Eye (tissue), 1 donor: ENCODE measurements around the gene PPAN.

Source experiments
- DNase-seq: peaks from one replicate; pipeline ENCODE4 v3.0.0-alpha.2; 2015

The PPAN gene

DNA sequence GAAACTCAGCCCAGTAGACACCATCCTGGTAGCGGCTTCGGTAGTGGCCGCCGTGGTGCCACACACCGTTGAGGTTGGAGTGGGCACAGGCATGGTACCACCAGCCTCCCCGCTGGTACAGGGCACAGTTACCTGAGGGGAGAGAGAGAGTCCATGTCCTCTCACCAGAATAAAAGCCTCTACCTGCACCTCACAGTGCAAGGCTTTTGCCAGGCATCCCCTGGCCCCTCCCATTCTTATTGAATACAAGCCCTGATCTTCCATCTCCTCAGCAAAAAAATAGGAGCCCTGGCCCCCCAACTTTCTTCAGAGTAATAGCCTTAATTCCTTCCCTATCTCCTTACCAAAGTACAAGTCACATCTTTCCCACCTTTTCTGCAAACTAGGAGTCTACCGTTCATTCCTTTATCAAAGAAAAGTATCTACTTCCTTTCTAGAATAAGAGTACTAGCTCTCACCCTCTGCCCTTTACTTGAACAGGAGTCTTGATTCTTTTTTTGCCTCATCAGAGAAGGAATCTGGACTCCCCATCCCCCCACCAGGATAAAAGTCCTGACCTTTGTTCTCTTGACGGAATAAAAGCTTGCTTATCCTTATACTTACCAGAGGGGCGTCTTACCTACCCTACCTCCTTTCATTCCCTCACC is 13.4 kb upstream of the PPAN start:
- no peak for DNase-seq

DNA sequence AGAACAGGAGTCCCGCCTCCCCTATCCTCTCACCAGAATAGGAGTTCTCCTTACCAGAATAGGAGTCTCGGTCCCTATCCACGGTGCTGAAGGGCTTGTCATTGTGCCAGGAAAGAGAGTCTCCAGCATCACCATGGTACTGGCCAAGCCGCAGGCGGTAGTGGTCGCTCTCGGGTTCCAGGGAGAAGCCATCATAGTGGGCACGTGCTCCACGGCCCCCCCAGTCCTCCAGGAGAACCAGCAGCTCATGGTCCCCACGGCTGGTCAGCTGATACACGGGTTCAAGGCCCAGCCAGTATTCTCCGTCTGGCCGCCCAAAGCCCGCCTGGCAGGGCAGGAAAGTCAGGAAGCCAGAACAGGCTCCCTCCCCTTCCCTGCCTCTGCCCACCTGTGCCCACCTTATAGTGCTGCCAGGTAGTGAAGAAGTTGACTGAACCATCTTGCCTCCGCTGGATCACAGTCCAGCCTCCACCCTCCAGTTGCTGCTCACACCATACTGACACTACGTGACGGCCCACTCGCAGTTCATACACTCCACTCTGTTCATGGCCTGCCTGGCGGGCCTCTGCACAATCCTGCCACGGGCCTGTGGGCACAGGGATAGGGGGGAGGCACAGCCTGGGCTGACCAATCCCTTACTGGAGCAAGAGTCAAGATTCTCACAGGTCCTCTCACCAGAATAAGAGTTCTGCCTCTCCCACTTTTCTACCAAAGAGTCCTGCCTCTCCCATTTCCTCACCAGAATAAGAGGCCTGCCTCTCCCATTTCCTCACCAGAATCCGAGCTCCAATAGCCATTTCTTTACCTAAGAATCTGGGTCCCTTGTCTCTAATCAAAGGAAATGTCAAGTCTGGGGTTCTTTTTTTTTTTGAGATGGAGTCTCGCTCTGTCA is 12.6 kb upstream of the PPAN start:
- no peak for DNase-seq

- DNase-seq = no peak
These were observed 10.6 kb upstream of the PPAN start for GRCh38 chr19:10095622-10095947.

- peak; percentile 96 for DNase-seq
These were observed 10.1 kb upstream of the PPAN start for GRCh38 chr19:10095948-10096614.

DNA sequence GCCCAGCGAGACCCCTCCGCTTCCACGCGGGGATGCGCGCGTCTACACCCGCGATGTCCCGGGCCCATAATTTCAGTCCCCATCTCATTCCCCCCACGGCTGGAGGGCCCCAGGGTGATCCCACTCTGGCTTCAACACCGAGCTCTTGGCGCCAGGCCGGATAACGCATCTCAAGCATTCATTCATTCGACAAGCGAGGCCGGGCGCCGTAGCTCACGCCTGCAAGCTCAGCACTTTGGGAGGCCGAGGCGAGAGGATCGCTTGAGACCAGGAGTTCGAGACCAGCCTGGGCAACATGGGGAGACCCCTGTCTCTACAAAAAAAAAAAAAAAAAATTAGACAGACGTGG is 9.6 kb upstream of the PPAN start:
- no peak for DNase-seq

DNA sequence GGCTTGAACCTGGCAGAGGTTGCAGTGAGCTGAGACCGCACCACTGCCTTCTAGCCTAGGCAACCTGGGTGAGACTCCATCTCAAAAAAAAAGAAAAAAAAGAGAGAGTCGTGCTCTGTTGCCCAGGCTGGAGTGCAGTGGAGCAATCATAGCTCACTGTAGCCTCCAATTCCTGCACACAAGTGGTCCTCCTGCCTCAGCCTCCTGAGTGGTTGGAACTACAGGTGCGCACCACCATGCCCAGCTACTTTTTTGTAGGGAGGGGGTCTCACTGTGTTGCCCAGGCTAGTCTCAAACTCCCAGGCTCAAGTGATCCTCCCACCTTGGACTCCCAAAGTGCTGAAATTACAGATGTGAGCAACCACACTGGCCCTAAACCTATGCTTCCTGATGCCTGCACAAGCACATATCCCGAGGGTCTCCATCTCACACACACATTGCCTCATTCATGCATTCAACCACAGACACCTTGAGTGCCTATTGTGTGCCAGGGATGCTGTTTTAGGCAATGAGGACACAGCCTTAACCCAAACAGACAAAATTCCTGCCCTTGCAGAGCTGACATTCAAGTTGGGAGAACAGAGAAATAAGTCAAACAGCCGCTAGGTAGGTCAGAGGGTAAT is 5.9 kb upstream of the PPAN start:
- no peak for DNase-seq

- no peak for DNase-seq
These were observed 3.4 kb upstream of the PPAN start for GRCh38 chr19:10102787-10103236.

DNA sequence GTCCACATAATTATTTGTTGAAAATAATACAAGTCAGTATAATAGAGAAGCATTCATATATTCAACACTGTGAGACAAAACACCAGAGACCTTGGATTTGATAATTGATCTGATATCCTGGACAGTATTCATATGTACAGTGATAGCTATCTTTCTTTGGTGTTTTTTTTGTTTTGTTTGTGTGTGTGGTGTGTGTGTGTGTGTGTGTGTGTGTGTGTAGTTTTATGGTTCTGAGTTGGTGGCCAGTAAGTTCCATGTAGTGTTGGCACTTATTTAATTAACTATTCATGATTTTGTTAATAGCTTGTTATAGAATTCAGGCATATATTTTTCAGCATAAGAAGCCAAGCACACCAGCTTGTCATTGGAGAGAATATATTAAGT is 2.0 kb upstream of the PPAN start:
- no peak for DNase-seq

DNA sequence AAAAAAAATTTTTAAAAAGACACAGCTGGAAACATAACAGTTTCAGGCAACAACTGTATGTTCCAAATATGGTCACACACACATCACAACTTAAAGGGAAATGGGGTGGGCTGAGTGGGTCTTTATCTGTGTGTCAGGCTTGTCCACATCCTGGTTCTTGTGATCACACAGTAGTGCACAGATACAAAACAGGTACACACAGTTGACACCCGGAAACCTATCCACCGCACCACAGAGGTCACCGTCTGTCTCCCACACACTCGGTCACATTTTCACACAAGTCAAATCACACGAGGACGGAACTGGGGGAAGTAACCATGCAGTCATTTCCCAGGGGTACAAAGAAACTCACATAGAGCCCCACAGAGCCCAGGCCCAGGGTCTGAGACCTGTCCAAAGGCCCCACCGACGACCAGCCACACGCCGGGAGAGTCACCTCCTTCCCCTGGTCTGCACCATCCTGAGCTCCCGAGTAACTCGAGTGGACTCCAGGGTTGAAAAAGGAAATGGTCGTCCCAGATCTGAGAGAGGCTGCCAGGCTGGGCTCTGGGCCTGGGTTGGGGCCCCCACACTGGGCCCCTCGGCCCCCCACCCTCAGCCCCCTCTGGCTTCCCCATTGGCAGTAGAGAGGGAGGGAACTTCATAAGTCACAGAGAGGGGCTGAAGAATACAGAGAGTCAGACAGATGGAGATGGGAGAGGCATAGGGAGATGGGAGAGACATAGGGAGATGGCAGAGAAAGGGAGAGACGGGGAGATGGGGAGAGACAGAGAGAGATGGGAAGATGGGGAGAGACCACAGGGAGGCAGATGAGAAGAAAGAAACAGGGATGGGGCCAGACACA is 1.3 kb upstream of the PPAN start:
- no peak for DNase-seq

- no peak for DNase-seq
These were observed 558 bp upstream of the PPAN start for GRCh38 chr19:10105509-10106099.

- no peak for DNase-seq
These were observed 1.1 kb downstream of the PPAN start for GRCh38 chr19:10107254-10107653.

- no peak for DNase-seq
These were observed 1.7 kb downstream of the PPAN start for GRCh38 chr19:10107817-10108367.

DNA sequence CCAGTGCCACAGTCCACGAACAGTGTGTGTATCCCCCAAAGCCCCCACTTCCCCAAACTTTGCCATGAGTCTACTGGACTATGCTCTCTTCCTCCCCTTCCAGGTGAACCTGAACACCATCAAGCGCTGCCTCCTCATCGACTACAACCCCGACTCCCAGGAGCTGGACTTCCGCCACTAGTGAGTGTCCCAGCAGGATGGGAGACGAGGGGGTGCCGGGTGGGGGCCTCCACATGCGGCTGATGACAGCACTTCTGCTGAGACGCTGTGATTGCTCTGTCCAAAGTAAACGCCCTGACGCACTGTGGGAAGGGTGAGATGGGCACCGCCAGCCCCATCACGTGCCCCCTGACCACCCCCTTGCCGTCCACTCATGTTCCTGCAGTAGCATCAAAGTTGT is 3.4 kb downstream of the PPAN start:
- DNase-seq = no peak

DNA sequence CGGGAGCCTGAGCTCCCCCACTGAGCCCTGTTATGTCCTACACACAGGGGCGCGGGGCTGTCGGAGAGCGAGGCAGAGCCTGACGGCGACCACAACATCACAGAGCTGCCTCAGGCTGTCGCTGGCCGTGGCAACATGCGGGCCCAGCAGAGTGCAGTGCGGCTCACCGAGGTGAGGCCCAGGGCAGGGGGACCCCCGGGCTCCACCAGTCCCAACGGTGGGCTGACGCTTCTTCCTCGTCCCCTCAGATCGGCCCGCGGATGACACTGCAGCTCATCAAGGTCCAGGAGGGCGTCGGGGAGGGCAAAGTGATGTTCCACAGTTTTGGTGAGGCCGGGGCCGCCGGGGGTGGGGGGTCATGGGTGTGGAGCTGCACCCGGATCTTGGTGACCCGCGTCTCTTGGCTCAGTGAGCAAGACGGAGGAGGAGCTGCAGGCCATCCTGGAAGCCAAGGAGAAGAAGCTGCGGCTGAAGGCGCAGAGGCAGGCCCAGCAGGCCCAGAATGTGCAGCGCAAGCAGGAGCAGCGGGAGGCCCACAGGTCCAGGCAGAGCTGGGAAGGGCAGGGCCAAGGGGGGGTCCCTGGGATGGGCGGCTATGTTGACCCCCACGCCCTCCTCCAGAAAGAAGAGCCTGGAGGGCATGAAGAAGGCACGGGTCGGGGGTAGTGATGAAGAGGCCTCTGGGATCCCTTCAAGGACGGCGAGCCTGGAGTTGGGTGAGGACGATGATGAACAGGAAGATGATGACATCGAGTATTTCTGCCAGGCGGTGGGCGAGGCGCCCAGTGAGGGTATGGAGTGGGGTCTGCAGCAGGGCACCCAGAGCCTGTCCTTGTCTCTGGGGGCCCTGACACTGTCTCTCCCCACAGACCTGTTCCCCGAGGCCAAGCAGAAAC is 4.2 kb downstream of the PPAN start:
- no peak for DNase-seq

DNA sequence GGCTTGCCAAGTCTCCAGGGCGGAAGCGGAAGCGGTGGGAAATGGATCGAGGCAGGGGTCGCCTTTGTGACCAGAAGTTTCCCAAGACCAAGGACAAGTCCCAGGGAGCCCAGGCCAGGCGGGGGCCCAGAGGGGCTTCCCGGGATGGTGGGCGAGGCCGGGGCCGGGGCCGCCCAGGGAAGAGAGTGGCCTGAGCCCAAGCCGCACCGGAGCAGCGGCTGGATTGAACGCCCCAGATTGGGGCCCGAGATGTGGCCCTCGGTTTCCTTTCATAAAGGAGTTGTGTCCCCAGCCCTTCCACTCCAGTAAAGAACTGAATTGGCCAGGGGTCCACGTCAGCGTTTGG is 4.8 kb downstream of the PPAN start:
- DNase-seq = no peak

DNA sequence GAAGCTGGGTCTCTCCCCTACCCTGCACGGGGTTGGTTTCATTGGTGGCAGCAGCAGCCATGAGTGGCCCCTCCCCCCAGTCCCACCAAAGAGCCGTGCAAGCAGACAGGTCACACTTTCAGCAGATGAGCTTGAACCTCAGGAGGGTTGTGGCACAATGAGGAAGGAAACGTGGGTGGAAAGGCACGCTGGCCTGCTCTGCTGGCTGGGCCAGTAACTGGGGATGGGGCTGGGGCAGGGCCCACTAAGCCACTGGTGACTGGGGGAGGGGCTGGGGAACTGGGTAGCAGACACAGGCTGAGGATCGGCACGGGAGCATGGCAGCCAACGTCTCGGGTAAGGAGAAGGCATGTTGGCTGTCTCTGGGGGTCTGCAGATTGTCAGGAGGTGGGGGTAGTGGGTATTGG is 5.2 kb downstream of the PPAN start, which contains the start of gene P2RY11:
P2RY11 (plus strand) TSS at position 289 of the 407 bp plus-strand sequence; CDS start at position 318, 29 bp downstream.
- DNase-seq = no peak

DNA sequence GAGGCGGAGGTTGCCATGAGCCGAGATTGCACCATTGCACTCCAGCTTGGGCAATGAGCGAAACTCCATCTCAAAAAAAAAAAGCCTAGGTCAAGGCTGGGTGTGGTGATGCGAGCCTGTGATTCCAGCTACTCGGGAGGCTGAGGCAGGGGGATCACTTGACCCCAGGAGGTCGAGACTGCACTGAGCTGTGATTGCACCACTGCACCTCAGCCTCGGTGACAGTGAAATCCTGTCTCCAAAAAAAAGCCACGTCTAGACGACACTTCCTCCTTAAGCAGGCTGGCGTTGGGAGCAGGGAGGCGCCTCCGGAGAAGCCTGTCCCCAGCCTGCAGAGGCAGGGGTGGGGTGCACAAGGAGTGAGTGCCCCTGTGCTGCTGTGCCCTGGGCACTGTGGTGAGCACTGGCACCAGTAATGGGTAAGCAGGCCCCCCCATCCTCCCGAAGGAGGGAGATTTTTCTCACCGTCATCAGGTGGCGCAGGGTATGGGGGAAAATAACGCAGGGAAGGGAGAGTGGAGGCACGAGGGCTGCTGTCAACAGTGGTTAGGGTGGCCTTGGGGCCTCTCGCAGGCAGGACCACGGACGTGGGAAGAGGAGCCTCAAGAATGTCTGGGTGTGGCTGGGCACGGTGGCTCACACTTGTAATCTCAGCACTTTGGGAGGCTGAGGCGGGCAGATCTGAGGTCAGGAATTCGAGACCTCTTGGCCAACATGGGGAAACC is 6.0 kb downstream of the PPAN start:
- DNase-seq = peak; percentile 1

DNA sequence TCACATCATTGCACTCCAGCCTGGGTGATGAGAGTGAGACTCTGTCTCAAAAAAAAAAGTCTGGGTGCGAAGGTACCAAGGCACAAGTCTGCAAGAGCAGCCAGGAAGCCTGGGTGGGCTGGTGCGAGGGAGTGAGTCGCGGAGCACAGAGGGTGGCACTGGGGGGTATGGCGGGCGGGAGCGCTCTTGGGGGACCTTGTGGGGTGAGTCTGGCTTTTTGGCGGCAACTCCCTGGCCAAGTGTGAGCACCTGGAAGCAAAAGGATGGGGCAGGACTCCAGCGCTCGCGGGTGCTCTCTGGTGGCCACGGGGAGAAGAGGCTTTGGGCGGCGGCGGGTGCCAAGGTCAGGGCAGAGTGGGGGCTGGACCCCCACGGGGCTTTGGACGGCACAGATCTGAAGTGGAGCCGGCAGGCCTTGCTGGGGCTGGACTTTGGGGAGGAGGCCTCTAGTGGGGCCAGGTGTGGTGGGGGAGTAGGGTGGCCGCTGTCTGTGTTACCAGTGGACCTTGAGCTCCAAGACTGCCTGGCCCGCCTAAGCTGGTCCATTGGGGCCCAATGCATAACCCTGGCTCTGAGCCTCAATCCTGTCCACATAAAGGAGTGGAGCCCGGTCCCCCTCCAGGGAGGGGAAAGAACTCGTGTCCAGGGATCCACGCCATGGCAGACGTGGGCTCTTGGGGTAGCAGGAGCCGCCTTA is 6.9 kb downstream of the PPAN start:
- DNase-seq = peak; percentile 44

DNA sequence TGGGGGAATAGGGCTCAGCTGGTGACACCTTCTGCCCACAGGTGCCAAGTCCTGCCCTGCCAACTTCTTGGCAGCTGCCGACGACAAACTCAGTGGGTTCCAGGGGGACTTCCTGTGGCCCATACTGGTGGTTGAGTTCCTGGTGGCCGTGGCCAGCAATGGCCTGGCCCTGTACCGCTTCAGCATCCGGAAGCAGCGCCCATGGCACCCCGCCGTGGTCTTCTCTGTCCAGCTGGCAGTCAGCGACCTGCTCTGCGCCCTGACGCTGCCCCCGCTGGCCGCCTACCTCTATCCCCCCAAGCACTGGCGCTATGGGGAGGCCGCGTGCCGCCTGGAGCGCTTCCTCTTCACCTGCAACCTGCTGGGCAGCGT is 7.4 kb downstream of the PPAN start:
- DNase-seq = no peak
